Caco-2 (cell line): ENCODE data around the gene GREM2. TPM values are rescaled to one million over a fixed set of nuclear protein-coding genes. Genes with fewer than 3 reads are reported as not detected.

Source experiments
- BruUV-seq: library from RNA; stranded (reverse); fragments of 400-500 nt; replicated peaks from 2 replicates; lab custom pipeline; 2021; lab: Mats Ljungman, UMichigan
- CTCF ChIA-PET: fragments of 300-600 bp; sonication (Branson Sonifier 250); formaldehyde crosslinking; loops from one replicate; lab custom pipeline; 2022; ENCODE audit warnings: antibody characterized with exemption; lab: Charles Lee
- POLR2A ChIA-PET: fragments of 300-600 bp; sonication (Branson Sonifier 250); formaldehyde crosslinking; loops from one replicate; lab custom pipeline; 2022; ENCODE audit warnings: antibody characterized with exemption; lab: Charles Lee
- DNase-seq, 2 experiments: peaks; one replicate each; pipeline versions ENCODE4 v3.0.0 to v3.0.0-alpha.2; 2020 to 2022
- H3K27me3 ChIP-seq: replicated peaks from 2 replicates; pipeline ENCODE4 v1.6.0; 2011; ENCODE audit warnings: low read length; ENCODE audit not compliant: control insufficient read depth, insufficient read depth
- H3K36me3 ChIP-seq: 2 replicates; pipeline ENCODE4 v1.5.1; 2011; ENCODE audit warnings: low read length; ENCODE audit not compliant: control insufficient read depth, insufficient read depth
- H3K4me1 ChIP-seq: fragments of 250-450 bp; sonication (Bioruptor Pico); 2 replicates; pipeline ENCODE4 v1.5.1; 2020; ENCODE audit warnings: mild to moderate bottlenecking
- H3K4me3 ChIP-seq: 2 replicates; pipeline ENCODE4 v1.5.1; 2011; ENCODE audit warnings: low read depth, mild to moderate bottlenecking, control low read depth, low read length
- H3K9me3 ChIP-seq: fragments of 250-450 bp; sonication (Bioruptor Pico); 2 replicates; pipeline ENCODE4 v1.5.1; 2020; ENCODE audit warnings: mild to moderate bottlenecking, moderate library complexity
- H3K27ac Mint-ChIP-seq: one replicate; pipeline ENCODE4 v1.8.0; 2022; ENCODE audit warnings: mixed read lengths; ENCODE audit not compliant: unreplicated experiment
- H3K27me3 Mint-ChIP-seq: one replicate; pipeline ENCODE4 v1.8.0; 2022; ENCODE audit warnings: mixed read lengths; ENCODE audit not compliant: insufficient read depth, unreplicated experiment
- H3K36me3 Mint-ChIP-seq: one replicate; pipeline ENCODE4 v1.8.0; 2022; ENCODE audit warnings: mild to moderate bottlenecking, mixed read lengths; ENCODE audit not compliant: insufficient read depth, unreplicated experiment
- H3K4me1 Mint-ChIP-seq: one replicate; pipeline ENCODE4 v1.8.0; 2022; ENCODE audit warnings: low read depth, mixed read lengths; ENCODE audit not compliant: unreplicated experiment
- H3K4me3 Mint-ChIP-seq: one replicate; pipeline ENCODE4 v1.8.0; 2022; ENCODE audit warnings: mild to moderate bottlenecking, moderate library complexity, mixed read lengths; ENCODE audit not compliant: unreplicated experiment
- H3K9me3 Mint-ChIP-seq: one replicate; pipeline ENCODE4 v1.8.0; 2022; ENCODE audit warnings: mixed read lengths; ENCODE audit not compliant: unreplicated experiment
- CTCF ChIP-seq, 2 experiments: fragments of 200-600 bp in 1 of 2; IDR thresholded peaks; 1 replicate in 1 of 2; 2 replicates in 1 of 2; pipeline versions ENCODE4 v1.5.1 to v1.8.0; 2011 to 2022; ENCODE audit warnings: antibody characterized with exemption in 1 of 2, control low read depth in 1 of 2, inconsistent platforms in 1 of 2, low read depth in 1 of 2, low read length in 1 of 2, mild to moderate bottlenecking in 1 of 2, moderate library complexity in 1 of 2; ENCODE audit not compliant: insufficient read depth in 1 of 2, severe bottlenecking in 1 of 2, unreplicated experiment in 1 of 2
- intact Hi-C: fragments of 100-400 bp; cut with micrococcal nuclease; formaldehyde crosslinking; loops from one replicate; pipeline ENCODE4 v1.10.0; 2022; ENCODE audit not compliant: unreplicated experiment
- total RNA-seq: library from RNA; stranded (reverse); gene quantifications from 2 replicates; pipeline ENCODE4 v1.2.3, GENCODE V29; 2022

The GREM2 gene
- total RNA-seq, 1 experiment from 2014 or later = 0.36 TPM

- BruUV-seq = no TSS peak
These were observed 111.3 kb downstream of the GREM2 start for GRCh38 chr1:240500647-240501046.

DNA sequence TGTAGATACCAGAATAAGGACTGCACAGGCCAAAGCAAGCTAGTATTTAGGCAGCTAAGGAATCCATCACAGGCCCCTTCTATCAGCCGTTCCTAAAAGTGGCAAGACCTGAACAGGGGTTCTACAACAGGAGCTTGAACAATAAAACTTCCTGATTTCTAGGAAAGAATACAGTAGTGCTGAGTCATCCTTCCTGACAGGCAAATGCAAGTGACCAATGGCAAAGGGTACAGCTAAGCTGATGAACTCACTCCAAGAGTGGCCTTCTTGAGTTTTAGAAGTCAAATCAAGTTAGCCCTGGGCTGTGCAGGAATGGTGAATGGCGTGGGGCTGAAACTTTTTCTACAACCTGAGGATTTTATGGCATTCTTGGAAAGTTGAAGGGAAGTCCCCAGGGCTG is 112.9 kb downstream of the GREM2 start:
- intact Hi-C loops = no loop called here
- POLR2A ChIA-PET = no interaction called here
- no TSS peak for BruUV-seq

More at GRCh38 chr1:240500647-240501046, 111.3 kb downstream of the GREM2 start:
- no peak overlapping the region for H3K27ac Mint-ChIP-seq
- intact Hi-C loops = no loop called here
- no peak overlapping the region for H3K4me3 ChIP-seq
- H3K4me3 Mint-ChIP-seq = no peak overlapping the region
- TF ChIP-seq CTCF (IDR thresholded peaks at IDR 0.05; ENCODE audit: insufficient read depth in 1 of 2, low read depth in 1 of 2, low read length in 1 of 2, severe bottlenecking in 1 of 2, unreplicated experiment in 1 of 2) = no peak
- ChIA-PET CTCF (no interaction called here), POLR2A (no interaction called here)
- no peaks in the 10 kb centered on the region for H3K36me3 Mint-ChIP-seq
- H3K36me3 ChIP-seq = no peaks in the 10 kb centered on the region
- peaks cover 3% of the 10 kb centered on the region for H3K4me1 ChIP-seq
- peaks cover 10% of the 10 kb centered on the region for H3K9me3 Mint-ChIP-seq
- H3K27me3 ChIP-seq = no peaks in the 10 kb centered on the region
- H3K27me3 Mint-ChIP-seq = no peaks in the 10 kb centered on the region
- no peaks in the 10 kb centered on the region for H3K9me3 ChIP-seq
- DNase-seq = no peak
- H3K4me1 Mint-ChIP-seq = peaks cover 19% of the 10 kb centered on the region

DNA sequence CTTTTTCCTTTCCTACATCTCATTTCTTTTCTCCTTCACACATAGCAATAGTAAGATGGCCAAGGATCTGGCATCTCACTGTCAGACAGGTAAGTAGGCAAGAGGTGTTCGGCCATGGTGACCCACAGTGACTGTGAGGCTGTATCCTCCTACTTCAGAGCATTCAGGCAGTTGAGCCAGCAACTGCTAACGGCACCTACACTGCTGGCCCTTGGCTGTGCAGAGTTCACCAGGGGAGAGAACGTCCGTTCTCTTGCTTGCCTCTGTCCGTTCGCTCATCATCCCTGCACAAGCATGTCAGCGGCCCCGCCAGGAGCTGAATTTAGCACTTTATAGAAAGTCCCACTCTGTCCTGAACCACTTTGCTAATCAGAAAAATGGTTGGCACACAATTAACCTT is 113.6 kb downstream of the GREM2 start:
- H3K4me1 ChIP-seq = peaks cover 3% of the 10 kb centered on the region
- Mint-ChIP-seq H3K27me3 (no peaks in the 10 kb centered on the region), H3K9me3 (peaks cover 10% of the 10 kb centered on the region), H3K4me1 (peaks cover 19% of the 10 kb centered on the region), H3K4me3 (no peak overlapping the region), H3K36me3 (no peaks in the 10 kb centered on the region), H3K27ac (no peak overlapping the region)
- H3K4me3 ChIP-seq = no peak overlapping the region
- ChIA-PET CTCF (no interaction called here), POLR2A (no interaction called here)
- no peaks in the 10 kb centered on the region for H3K9me3 ChIP-seq
- intact Hi-C loops = no loop called here
- H3K36me3 ChIP-seq = no peaks in the 10 kb centered on the region
- no peak for TF ChIP-seq CTCF (IDR thresholded peaks at IDR 0.05; ENCODE audit: insufficient read depth in 1 of 2, low read depth in 1 of 2, low read length in 1 of 2, severe bottlenecking in 1 of 2, unreplicated experiment in 1 of 2)
- no peaks in the 10 kb centered on the region for H3K27me3 ChIP-seq
- no peak for DNase-seq
- no TSS peak for BruUV-seq

More for the DNA sequence above, 112.9 kb downstream of the GREM2 start:
- H3K4me1 Mint-ChIP-seq = peaks cover 19% of the 10 kb centered on the region
- Histone ChIP-seq H3K36me3 (no peaks in the 10 kb centered on the region), H3K27me3 (no peaks in the 10 kb centered on the region), H3K4me3 (no peak overlapping the region), H3K9me3 (no peaks in the 10 kb centered on the region), H3K4me1 (peaks cover 3% of the 10 kb centered on the region)
- TF ChIP-seq CTCF (IDR thresholded peaks at IDR 0.05; ENCODE audit: insufficient read depth in 1 of 2, low read depth in 1 of 2, low read length in 1 of 2, severe bottlenecking in 1 of 2, unreplicated experiment in 1 of 2) = no peak
- no peak overlapping the region for H3K27ac Mint-ChIP-seq
- no peaks in the 10 kb centered on the region for H3K27me3 Mint-ChIP-seq
- peaks cover 10% of the 10 kb centered on the region for H3K9me3 Mint-ChIP-seq
- H3K36me3 Mint-ChIP-seq = no peaks in the 10 kb centered on the region
- no peak for DNase-seq
- CTCF ChIA-PET = no interaction called here
- H3K4me3 Mint-ChIP-seq = no peak overlapping the region
